Measurements from ENCODE around the gene BRSK2.

DNA sequence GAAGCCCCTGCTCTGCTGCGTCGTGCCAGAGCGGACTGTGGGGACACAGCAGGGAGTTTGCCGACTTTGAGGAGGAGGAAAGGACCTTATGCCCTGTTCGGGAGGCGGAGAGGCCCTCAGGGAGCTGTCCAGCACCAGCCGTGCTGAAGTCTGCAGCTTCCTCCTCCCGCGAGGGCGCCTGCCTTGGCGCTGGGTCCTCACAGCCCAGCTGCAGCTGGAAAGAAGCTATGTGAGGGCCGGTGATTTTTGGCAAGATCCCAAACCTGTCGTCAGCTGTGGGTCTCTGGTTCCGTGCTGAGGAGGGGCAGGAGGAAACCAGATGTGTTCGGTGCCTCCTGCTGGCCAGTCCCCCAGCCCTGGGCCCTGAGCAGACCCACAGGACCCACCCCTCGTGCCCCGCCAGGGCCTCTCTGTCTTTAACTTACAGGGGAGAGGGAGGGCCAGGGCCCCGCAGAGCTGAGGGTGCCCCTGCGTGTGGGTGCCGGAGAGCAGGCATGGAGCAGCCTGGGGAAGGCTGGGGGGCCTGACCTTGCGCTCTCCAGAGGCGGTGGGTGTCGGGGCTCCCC is 12.0 kb downstream of the BRSK2 start:
- TF ChIP-seq, protein P1, sequence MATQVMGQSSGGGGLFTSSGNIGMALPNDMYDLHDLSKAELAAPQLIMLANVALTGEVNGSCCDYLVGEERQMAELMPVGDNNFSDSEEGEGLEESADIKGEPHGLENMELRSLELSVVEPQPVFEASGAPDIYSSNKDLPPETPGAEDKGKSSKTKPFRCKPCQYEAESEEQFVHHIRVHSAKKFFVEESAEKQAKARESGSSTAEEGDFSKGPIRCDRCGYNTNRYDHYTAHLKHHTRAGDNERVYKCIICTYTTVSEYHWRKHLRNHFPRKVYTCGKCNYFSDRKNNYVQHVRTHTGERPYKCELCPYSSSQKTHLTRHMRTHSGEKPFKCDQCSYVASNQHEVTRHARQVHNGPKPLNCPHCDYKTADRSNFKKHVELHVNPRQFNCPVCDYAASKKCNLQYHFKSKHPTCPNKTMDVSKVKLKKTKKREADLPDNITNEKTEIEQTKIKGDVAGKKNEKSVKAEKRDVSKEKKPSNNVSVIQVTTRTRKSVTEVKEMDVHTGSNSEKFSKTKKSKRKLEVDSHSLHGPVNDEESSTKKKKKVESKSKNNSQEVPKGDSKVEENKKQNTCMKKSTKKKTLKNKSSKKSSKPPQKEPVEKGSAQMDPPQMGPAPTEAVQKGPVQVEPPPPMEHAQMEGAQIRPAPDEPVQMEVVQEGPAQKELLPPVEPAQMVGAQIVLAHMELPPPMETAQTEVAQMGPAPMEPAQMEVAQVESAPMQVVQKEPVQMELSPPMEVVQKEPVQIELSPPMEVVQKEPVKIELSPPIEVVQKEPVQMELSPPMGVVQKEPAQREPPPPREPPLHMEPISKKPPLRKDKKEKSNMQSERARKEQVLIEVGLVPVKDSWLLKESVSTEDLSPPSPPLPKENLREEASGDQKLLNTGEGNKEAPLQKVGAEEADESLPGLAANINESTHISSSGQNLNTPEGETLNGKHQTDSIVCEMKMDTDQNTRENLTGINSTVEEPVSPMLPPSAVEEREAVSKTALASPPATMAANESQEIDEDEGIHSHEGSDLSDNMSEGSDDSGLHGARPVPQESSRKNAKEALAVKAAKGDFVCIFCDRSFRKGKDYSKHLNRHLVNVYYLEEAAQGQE (IDR thresholded peaks at IDR 0.05; ENCODE audit: insufficient read depth in 1 of 2, low read depth in 2 of 2, low read length in 1 of 2): peak; percentile 100
- TF ChIP-seq, protein P2, sequence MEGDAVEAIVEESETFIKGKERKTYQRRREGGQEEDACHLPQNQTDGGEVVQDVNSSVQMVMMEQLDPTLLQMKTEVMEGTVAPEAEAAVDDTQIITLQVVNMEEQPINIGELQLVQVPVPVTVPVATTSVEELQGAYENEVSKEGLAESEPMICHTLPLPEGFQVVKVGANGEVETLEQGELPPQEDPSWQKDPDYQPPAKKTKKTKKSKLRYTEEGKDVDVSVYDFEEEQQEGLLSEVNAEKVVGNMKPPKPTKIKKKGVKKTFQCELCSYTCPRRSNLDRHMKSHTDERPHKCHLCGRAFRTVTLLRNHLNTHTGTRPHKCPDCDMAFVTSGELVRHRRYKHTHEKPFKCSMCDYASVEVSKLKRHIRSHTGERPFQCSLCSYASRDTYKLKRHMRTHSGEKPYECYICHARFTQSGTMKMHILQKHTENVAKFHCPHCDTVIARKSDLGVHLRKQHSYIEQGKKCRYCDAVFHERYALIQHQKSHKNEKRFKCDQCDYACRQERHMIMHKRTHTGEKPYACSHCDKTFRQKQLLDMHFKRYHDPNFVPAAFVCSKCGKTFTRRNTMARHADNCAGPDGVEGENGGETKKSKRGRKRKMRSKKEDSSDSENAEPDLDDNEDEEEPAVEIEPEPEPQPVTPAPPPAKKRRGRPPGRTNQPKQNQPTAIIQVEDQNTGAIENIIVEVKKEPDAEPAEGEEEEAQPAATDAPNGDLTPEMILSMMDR (IDR thresholded peaks at IDR 0.05): no peak
- TF ChIP-seq POLR2AphosphoS5 (IDR thresholded peaks at IDR 0.05; ENCODE audit: low read depth, low read length): no peak
- no peak for TF ChIP-seq TCF7L2 (IDR thresholded peaks at IDR 0.05; ENCODE audit: low read depth, low read length)
